ENCODE measurements around the gene RYR3. TPM values are rescaled to one million over a fixed set of nuclear protein-coding genes. Genes with fewer than 3 reads are reported as not detected.

Gene RYR3
- total and polyA plus RNA-seq, 2 of the 13 experiments (the other 11 are each of a cell fraction or from before 2014, with no cell fraction given): not detected

- H3K4me1 ChIP-seq (ENCODE audit: insufficient read depth, low read length): no peaks in the 10 kb centered on the region
- DNase-seq (ENCODE audit: low spot score): no peak
- H3K9me3 ChIP-seq (ENCODE audit: low read length): no peaks in the 10 kb centered on the region
- no peak overlapping the region for H3K4me3 ChIP-seq (replicated peaks in 1 of 3; ENCODE audit: insufficient read depth in 1 of 3, low read depth in 2 of 3, low read length in 3 of 3)
- H3K79me2 ChIP-seq (ENCODE audit: insufficient read depth, low read length): no peaks in the 10 kb centered on the region
- no peak for TF ChIP-seq ZNF530 (CRISPR knock-in tag; IDR thresholded peaks at IDR 0.05; ENCODE audit: low read depth)
- TF ChIP-seq ATM (IDR thresholded peaks at IDR 0.05; ENCODE audit: borderline replicate concordance): no peak
- TF ChIP-seq ZNF557 (CRISPR knock-in tag; IDR thresholded peaks at IDR 0.05): no peak
- no peak for TF ChIP-seq EHMT2 (IDR thresholded peaks at IDR 0.05; ENCODE audit: borderline replicate concordance, low read depth, low read length)
- no peak for TF ChIP-seq MXD3 (CRISPR knock-in tag; IDR thresholded peaks at IDR 0.05)
- CTCF ChIA-PET (ENCODE audit: low intra/inter-chr PET ratio, low total read pairs): no interaction called here
- in situ Hi-C loops (cut with HindIII; ENCODE audit: extremely low pct_ligation_motif_present, low pct_unique_long_range_greater_than_20kb) (no loop called here), intact Hi-C loops (cut with micrococcal nuclease; ENCODE audit: unreplicated experiment) (no loop called here)
- no peaks in the 10 kb centered on the region for H3K27me3 ChIP-seq (ENCODE audit: control insufficient read depth in 1 of 2, insufficient read depth in 2 of 2, low read length in 2 of 2)
- no peak overlapping the region for H2AFZ ChIP-seq (ENCODE audit: low read length)
- no TSS peak for BruUV-seq (replicated peaks)
- POLR2A ChIA-PET: no interaction called here
- no peak for ATAC-seq
- H3K9ac ChIP-seq (ENCODE audit: insufficient read depth, low read depth, low read length): no peak overlapping the region
- no peak overlapping the region for H3K27ac ChIP-seq (ENCODE audit: extremely low read length, insufficient read depth, low read length)
- H3K36me3 ChIP-seq (replicated peaks in 1 of 2; ENCODE audit: control insufficient read depth in 1 of 2, insufficient read depth in 2 of 2, low read length in 2 of 2): no peaks in the 10 kb centered on the region
- no peak for FAIRE-seq
- no peak overlapping the region for H3K4me2 ChIP-seq (ENCODE audit: low read depth, low read length)
- WGBS (ENCODE audit: low lambda C conversion rate): 1% methylated on average over 4 of the region's 4 CpGs
- H4K20me1 ChIP-seq (ENCODE audit: insufficient read depth, low read length): no peaks in the 10 kb centered on the region
Observed at GRCh38 chr15:33451385-33451784, 140.6 kb downstream of the RYR3 start.

DNA sequence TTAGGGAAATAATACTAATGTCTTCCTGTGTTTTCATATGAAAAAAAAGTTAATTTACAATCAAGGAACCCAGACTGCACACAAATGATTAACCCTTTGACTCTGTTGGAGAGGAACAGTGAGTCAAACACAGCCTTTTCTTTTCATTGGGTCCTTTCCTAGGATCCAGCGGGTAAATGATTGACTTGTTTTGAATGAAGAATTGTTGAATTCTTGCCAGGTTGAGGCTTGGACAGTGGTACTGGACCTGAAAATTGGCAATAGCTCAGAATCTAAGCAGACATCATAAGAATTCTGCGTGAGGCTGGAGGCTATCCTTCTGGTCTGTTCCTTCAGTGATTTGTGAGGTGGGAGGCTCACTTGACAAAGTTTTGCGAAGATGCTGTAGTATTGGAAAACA is 143.0 kb downstream of the RYR3 start:
- FAIRE-seq: no peak
- H3K4me1 ChIP-seq (ENCODE audit: insufficient read depth, low read length): no peaks in the 10 kb centered on the region
- H3K36me3 ChIP-seq (replicated peaks in 1 of 2; ENCODE audit: control insufficient read depth in 1 of 2, insufficient read depth in 2 of 2, low read length in 2 of 2): no peaks in the 10 kb centered on the region
- in situ Hi-C loops (cut with HindIII; ENCODE audit: extremely low pct_ligation_motif_present, low pct_unique_long_range_greater_than_20kb) (no loop called here), intact Hi-C loops (cut with micrococcal nuclease; ENCODE audit: unreplicated experiment) (no loop called here)
- H3K27me3 ChIP-seq (ENCODE audit: control insufficient read depth in 1 of 2, insufficient read depth in 2 of 2, low read length in 2 of 2): no peaks in the 10 kb centered on the region
- no peak overlapping the region for H3K4me3 ChIP-seq (replicated peaks in 1 of 3; ENCODE audit: insufficient read depth in 1 of 3, low read depth in 2 of 3, low read length in 3 of 3)
- BruUV-seq (replicated peaks): no TSS peak
- CTCF ChIA-PET (ENCODE audit: low intra/inter-chr PET ratio, low total read pairs): no interaction called here
- no peak for ATAC-seq
- 37% methylated on average over 3 of the region's 3 CpGs for WGBS (ENCODE audit: low lambda C conversion rate)
- no peak for DNase-seq (ENCODE audit: low spot score)
- H3K4me2 ChIP-seq (ENCODE audit: low read depth, low read length): no peak overlapping the region
- no peaks in the 10 kb centered on the region for H3K9me3 ChIP-seq (ENCODE audit: low read length)
- H3K27ac ChIP-seq (ENCODE audit: extremely low read length, insufficient read depth, low read length): no peak overlapping the region
- H2AFZ ChIP-seq (ENCODE audit: low read length): no peak overlapping the region
- H3K9ac ChIP-seq (ENCODE audit: insufficient read depth, low read depth, low read length): no peak overlapping the region
- POLR2A ChIA-PET: no interaction called here
- H4K20me1 ChIP-seq (ENCODE audit: insufficient read depth, low read length): no peaks in the 10 kb centered on the region
- no peaks in the 10 kb centered on the region for H3K79me2 ChIP-seq (ENCODE audit: insufficient read depth, low read length)
- no peak for TF ChIP-seq SMC3 (IDR thresholded peaks at IDR 0.05; ENCODE audit: low read length)
- no peak for TF ChIP-seq DDIT3 (CRISPR knock-in tag; IDR thresholded peaks at IDR 0.05)
- no peak for TF ChIP-seq ZNF468 (CRISPR knock-in tag; IDR thresholded peaks at IDR 0.05)
- TF ChIP-seq ZNF317 (CRISPR knock-in tag; IDR thresholded peaks at IDR 0.05): no peak
- no peak for TF ChIP-seq STAT6 (CRISPR knock-in tag; IDR thresholded peaks at IDR 0.05; ENCODE audit: borderline replicate concordance)
- no peak for TF ChIP-seq ZNF343 (CRISPR knock-in tag; IDR thresholded peaks at IDR 0.05)
- no peak for TF ChIP-seq GZF1 (CRISPR knock-in tag; IDR thresholded peaks at IDR 0.05)
- no peak for TF ChIP-seq RAD51 (IDR thresholded peaks at IDR 0.05; ENCODE audit: borderline replicate concordance)
- TF ChIP-seq RNF2 (conservative IDR thresholded peaks at IDR 0.05; ENCODE audit: low read depth): no peak
- no peak for TF ChIP-seq ZBTB7B (CRISPR knock-in tag; IDR thresholded peaks at IDR 0.05)
- no peak for TF ChIP-seq ZBTB43 (CRISPR knock-in tag; conservative IDR thresholded peaks at IDR 0.05)
- no peak for TF ChIP-seq IRF2 (CRISPR knock-in tag; IDR thresholded peaks at IDR 0.05)

Measured in HepG2 (cell line).